Subcutaneous adipose tissue (tissue), 4 donors: ENCODE measurements around the gene XRCC3. TPM values are rescaled to one million over a fixed set of nuclear protein-coding genes. Genes with fewer than 3 reads are reported as not detected.

Experiments used
- CTCF ChIP-seq: fragments of 450-650 bp; IDR thresholded peaks from one replicate; pipeline ENCODE4 v1.5.1; 2016; ENCODE audit warnings: low read depth, mild to moderate bottlenecking, control low read depth, antibody characterized with exemption, moderate library complexity
- total RNA-seq, 4 donors: library from RNA; depleted of rRNA; stranded (reverse); fragments of >200 nt; gene quantifications; one replicate each; pipeline ENCODE4 v1.1.0, GENCODE V29; 2016

Gene XRCC3
- total RNA-seq, 4 donors from 2014 or later, result 2.4 to 6.0 (median 4.4) TPM

- TF ChIP-seq CTCF, result no peak
Measured at GRCh38 chr14:103716091-103716801, 995 bp upstream of the XRCC3 start.

GRCh38 chr14:103714063-103714724, 1.1 kb downstream of the XRCC3 start:
- no peak for TF ChIP-seq CTCF

GRCh38 chr14:103713304-103714062, 1.8 kb downstream of the XRCC3 start:
- TF ChIP-seq CTCF, result no peak

GRCh38 chr14:103712633-103713247, 2.5 kb downstream of the XRCC3 start:
- TF ChIP-seq CTCF, result no peak

GRCh38 chr14:103711516-103712431, 3.5 kb downstream of the XRCC3 start:
- no peak for TF ChIP-seq CTCF

- TF ChIP-seq CTCF, result no peak
Measured at GRCh38 chr14:103710771-103711377, 4.4 kb downstream of the XRCC3 start.
